Measurements from ENCODE around the gene OPN5. TPM values are rescaled to one million over a fixed set of nuclear protein-coding genes. Genes with fewer than 3 reads are reported as not detected.

Gene OPN5
- total and polyA plus RNA-seq, 2 donors (not counting 3 experiments of a cell fraction or from before 2014, with no cell fraction given), result not detected

DNA sequence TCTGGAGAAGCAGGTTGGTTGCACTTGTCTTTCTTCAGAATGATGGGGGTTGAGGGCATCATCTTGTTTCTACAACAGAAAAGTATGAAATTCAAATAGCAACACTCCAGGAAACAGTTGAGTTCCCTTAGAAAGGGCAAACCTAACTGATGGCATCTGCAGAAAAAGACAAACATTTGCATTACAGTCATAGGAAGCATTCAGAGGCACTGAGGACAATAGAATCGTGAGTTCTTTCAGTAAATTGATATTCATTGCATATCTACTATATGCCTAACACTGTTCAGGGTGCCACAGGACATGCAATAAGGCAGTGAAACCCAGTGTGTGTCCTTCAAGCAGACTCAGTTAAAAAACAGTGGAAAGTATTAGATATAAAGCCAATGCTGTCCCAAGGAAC lies 41.1 kb upstream of the OPN5 start:
- intact Hi-C loops (cut with micrococcal nuclease), result no loop called here
- no peak overlapping the region for H3K4me3 ChIP-seq (replicated peaks in 1 of 3; ENCODE audit: insufficient read depth in 1 of 3, low read depth in 1 of 3, low read length in 3 of 3)
- no peak for TF ChIP-seq MYC (IDR thresholded peaks at IDR 0.05; ENCODE audit: low read depth, low read length)
- no peak for TF ChIP-seq POLR2A (IDR thresholded peaks at IDR 0.05; ENCODE audit: low read depth, low read length)
- TF ChIP-seq GATA2 (IDR thresholded peaks at IDR 0.05; ENCODE audit: insufficient read depth, insufficient read length, low read depth, low read length), result no peak
- TF ChIP-seq, protein P1, sequence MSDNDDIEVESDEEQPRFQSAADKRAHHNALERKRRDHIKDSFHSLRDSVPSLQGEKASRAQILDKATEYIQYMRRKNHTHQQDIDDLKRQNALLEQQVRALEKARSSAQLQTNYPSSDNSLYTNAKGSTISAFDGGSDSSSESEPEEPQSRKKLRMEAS (IDR thresholded peaks at IDR 0.05; ENCODE audit: insufficient read depth, insufficient read length), result no peak
- TF ChIP-seq, protein P2, sequence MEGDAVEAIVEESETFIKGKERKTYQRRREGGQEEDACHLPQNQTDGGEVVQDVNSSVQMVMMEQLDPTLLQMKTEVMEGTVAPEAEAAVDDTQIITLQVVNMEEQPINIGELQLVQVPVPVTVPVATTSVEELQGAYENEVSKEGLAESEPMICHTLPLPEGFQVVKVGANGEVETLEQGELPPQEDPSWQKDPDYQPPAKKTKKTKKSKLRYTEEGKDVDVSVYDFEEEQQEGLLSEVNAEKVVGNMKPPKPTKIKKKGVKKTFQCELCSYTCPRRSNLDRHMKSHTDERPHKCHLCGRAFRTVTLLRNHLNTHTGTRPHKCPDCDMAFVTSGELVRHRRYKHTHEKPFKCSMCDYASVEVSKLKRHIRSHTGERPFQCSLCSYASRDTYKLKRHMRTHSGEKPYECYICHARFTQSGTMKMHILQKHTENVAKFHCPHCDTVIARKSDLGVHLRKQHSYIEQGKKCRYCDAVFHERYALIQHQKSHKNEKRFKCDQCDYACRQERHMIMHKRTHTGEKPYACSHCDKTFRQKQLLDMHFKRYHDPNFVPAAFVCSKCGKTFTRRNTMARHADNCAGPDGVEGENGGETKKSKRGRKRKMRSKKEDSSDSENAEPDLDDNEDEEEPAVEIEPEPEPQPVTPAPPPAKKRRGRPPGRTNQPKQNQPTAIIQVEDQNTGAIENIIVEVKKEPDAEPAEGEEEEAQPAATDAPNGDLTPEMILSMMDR (IDR thresholded peaks at IDR 0.05; ENCODE audit: extremely low read depth in 1 of 2, insufficient read depth in 1 of 2, low read depth in 1 of 2, low read length in 2 of 2), result no peak
- no peak for TF ChIP-seq EZH2 (IDR thresholded peaks at IDR 0.05; ENCODE audit: borderline replicate concordance, low read depth, low read length, severe bottlenecking)
- no peak for TF ChIP-seq POLR2AphosphoS5 (IDR thresholded peaks at IDR 0.05; ENCODE audit: insufficient read depth, low read depth, low read length)
- no peak for TF ChIP-seq FOS (IDR thresholded peaks at IDR 0.05; ENCODE audit: borderline replicate concordance, insufficient read depth, low read length)
- no peak for TF ChIP-seq JUN (IDR thresholded peaks at IDR 0.05; ENCODE audit: borderline replicate concordance, insufficient read depth, insufficient read length, low read depth)
- POLR2A ChIA-PET, result no interaction called here
- no peaks in the 10 kb centered on the region for H3K79me2 ChIP-seq (ENCODE audit: control insufficient read depth, insufficient read depth, low read length)
- H3K4me1 ChIP-seq (ENCODE audit: control insufficient read depth, extremely low read depth, insufficient read depth, low read length), result no peaks in the 10 kb centered on the region
- H3K9me1 ChIP-seq (replicated peaks; ENCODE audit: control insufficient read depth, extremely low read depth, insufficient read depth, low read length), result no peaks in the 10 kb centered on the region
- no peaks in the 10 kb centered on the region for H4K20me1 ChIP-seq (replicated peaks; ENCODE audit: control insufficient read depth, extremely low read depth, insufficient read depth, low read length)
- FAIRE-seq, result no peak
- BruUV-seq (replicated peaks), result no TSS peak
- H2AFZ ChIP-seq (ENCODE audit: low read depth, low read length), result no peak overlapping the region
- no peak overlapping the region for H3K9ac ChIP-seq (replicated peaks; ENCODE audit: extremely low read depth, insufficient read depth, low read length)
- dilution Hi-C loops (cut with MboI; ENCODE audit: extremely low pct_ligation_motif_present, low sequenced_read_pairs), result no loop called here
- no peaks in the 10 kb centered on the region for H3K36me3 ChIP-seq (ENCODE audit: control insufficient read depth in 2 of 2, extremely low read depth in 1 of 2, insufficient read depth in 2 of 2, low read length in 2 of 2)
- CTCF ChIA-PET, result no interaction called here
- no peak overlapping the region for H3K4me2 ChIP-seq (ENCODE audit: insufficient read depth, low read length)
- H3K9me3 ChIP-seq (replicated peaks; ENCODE audit: control insufficient read depth, insufficient read depth, low read length), result no peaks in the 10 kb centered on the region
- DNase-seq (ENCODE audit: low read depth, low spot score), result no peak
- no peak overlapping the region for H3K27ac ChIP-seq (ENCODE audit: insufficient read depth, low read depth, low read length)
- H3K27me3 ChIP-seq (ENCODE audit: control insufficient read depth in 2 of 2, insufficient read depth in 2 of 2, low read length in 2 of 2), result no peaks in the 10 kb centered on the region

Measured in endothelial cell of umbilical vein (primary cell).